ENCODE data around the gene DNAJC9. TPM values are rescaled to one million over a fixed set of nuclear protein-coding genes. Genes with fewer than 3 reads are reported as not detected.

Gene DNAJC9
- total RNA-seq, 1 experiment from 2014 or later = 65.2 TPM

- TF ChIP-seq, protein P1, sequence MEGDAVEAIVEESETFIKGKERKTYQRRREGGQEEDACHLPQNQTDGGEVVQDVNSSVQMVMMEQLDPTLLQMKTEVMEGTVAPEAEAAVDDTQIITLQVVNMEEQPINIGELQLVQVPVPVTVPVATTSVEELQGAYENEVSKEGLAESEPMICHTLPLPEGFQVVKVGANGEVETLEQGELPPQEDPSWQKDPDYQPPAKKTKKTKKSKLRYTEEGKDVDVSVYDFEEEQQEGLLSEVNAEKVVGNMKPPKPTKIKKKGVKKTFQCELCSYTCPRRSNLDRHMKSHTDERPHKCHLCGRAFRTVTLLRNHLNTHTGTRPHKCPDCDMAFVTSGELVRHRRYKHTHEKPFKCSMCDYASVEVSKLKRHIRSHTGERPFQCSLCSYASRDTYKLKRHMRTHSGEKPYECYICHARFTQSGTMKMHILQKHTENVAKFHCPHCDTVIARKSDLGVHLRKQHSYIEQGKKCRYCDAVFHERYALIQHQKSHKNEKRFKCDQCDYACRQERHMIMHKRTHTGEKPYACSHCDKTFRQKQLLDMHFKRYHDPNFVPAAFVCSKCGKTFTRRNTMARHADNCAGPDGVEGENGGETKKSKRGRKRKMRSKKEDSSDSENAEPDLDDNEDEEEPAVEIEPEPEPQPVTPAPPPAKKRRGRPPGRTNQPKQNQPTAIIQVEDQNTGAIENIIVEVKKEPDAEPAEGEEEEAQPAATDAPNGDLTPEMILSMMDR (IDR thresholded peaks at IDR 0.05; ENCODE audit: insufficient read depth in 1 of 2, low read depth in 1 of 2, low read length in 1 of 2, severe bottlenecking in 1 of 2, unreplicated experiment in 1 of 2) = no peak
- CTCF ChIA-PET = no interaction called here
- Histone ChIP-seq H3K27me3 (replicated peaks; ENCODE audit: control insufficient read depth, insufficient read depth, low read length) (no peaks in the 10 kb centered on the region), H3K36me3 (ENCODE audit: control insufficient read depth, insufficient read depth, low read length) (no peaks in the 10 kb centered on the region; the same call in 1 of the 2 replicates), H3K9me3 (peaks cover 10% of the 10 kb centered on the region), H3K4me1 (peaks cover 3% of the 10 kb centered on the region; the same call in 1 of the 2 replicates), H3K4me3 (ENCODE audit: low read depth, low read length) (no peak overlapping the region)
- H3K36me3 Mint-ChIP-seq (ENCODE audit: insufficient read depth, unreplicated experiment) = peaks cover 6% of the 10 kb centered on the region
- BruUV-seq (replicated peaks) = no TSS peak
- peaks cover 16% of the 10 kb centered on the region for H3K9me3 Mint-ChIP-seq (ENCODE audit: unreplicated experiment)
- H3K4me1 Mint-ChIP-seq (ENCODE audit: low read depth, unreplicated experiment) = peaks cover 16% of the 10 kb centered on the region
- H3K27ac Mint-ChIP-seq (ENCODE audit: unreplicated experiment) = no peak overlapping the region
- H3K4me3 Mint-ChIP-seq (ENCODE audit: unreplicated experiment) = no peak overlapping the region
- intact Hi-C loops (cut with micrococcal nuclease; ENCODE audit: unreplicated experiment) = no loop called here
- no peak for DNase-seq
- H3K27me3 Mint-ChIP-seq (ENCODE audit: insufficient read depth, unreplicated experiment) = no peaks in the 10 kb centered on the region
- POLR2A ChIA-PET = interaction anchor here (0.6 kb wide), 1 partner anchor 284 kb away, joined by 6 read pairs; no protein-coding TSS in a partner anchor
These were observed 35.8 kb downstream of the DNAJC9 start for GRCh38 chr10:73211106-73211811.

DNA sequence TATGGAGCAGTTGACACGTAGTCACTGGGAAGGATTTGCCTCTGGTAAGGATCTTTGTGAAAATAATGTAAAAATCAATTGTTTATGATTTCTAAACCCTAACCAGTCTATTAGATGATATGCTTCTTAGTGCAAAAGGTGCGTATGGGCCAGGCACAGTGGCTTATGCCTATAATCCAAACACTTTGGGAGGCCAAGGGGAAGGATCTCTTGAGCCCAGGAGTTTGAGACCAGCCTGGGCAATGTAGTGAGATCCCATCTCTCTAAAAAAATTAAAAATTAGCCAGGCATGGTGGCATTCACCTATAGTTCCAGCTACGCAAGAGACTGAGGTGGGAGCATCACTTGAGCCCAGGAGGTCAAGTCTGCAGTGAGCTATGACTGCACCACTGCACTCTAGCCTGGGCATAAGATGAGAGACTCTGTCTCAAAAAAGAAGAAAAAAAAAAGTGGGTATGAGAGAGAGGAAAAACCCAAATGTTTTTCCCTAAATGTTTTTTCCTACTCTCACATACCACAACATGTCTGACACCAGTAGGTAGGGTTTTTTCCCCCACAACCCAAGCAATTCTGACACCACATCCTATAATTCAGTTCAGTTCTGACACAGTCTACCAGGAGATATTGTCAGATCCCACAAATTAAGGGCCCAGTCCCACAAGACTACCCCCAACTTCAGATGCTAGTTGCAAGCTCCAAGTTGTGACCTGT is 36.5 kb downstream of the DNAJC9 start:
- no peak for DNase-seq
- Mint-ChIP-seq H3K27me3 (ENCODE audit: insufficient read depth, unreplicated experiment) (no peaks in the 10 kb centered on the region), H3K36me3 (ENCODE audit: insufficient read depth, unreplicated experiment) (peaks cover 6% of the 10 kb centered on the region), H3K27ac (ENCODE audit: unreplicated experiment) (no peak overlapping the region), H3K4me3 (ENCODE audit: unreplicated experiment) (no peak overlapping the region), H3K9me3 (ENCODE audit: unreplicated experiment) (peaks cover 16% of the 10 kb centered on the region), H3K4me1 (ENCODE audit: low read depth, unreplicated experiment) (peaks cover 9% of the 10 kb centered on the region)
- Histone ChIP-seq H3K36me3 (ENCODE audit: control insufficient read depth, insufficient read depth, low read length) (no peaks in the 10 kb centered on the region; the same call in 1 of the 2 replicates), H3K4me3 (ENCODE audit: low read depth, low read length) (no peak overlapping the region), H3K9me3 (peaks cover 13% of the 10 kb centered on the region), H3K4me1 (peaks cover 3% of the 10 kb centered on the region; the same call in 1 of the 2 replicates), H3K27me3 (replicated peaks; ENCODE audit: control insufficient read depth, insufficient read depth, low read length) (no peaks in the 10 kb centered on the region)
- TF ChIP-seq, protein P1 (IDR thresholded peaks at IDR 0.05; ENCODE audit: insufficient read depth in 1 of 2, low read depth in 1 of 2, low read length in 1 of 2, severe bottlenecking in 1 of 2, unreplicated experiment in 1 of 2) = no peak
- no TSS peak for BruUV-seq (replicated peaks)
- ChIA-PET POLR2A (interaction anchor here (0.6 kb wide), 1 partner anchor 285 kb away, joined by 6 read pairs; no protein-coding TSS in a partner anchor), CTCF (no interaction called here)
- intact Hi-C loops (cut with micrococcal nuclease; ENCODE audit: unreplicated experiment) = no loop called here

- no peaks in the 10 kb centered on the region for H3K27me3 Mint-ChIP-seq (ENCODE audit: insufficient read depth, unreplicated experiment)
- Histone ChIP-seq H3K36me3 (ENCODE audit: control insufficient read depth, insufficient read depth, low read length) (no peaks in the 10 kb centered on the region; the same call in 1 of the 2 replicates), H3K27me3 (replicated peaks; ENCODE audit: control insufficient read depth, insufficient read depth, low read length) (no peaks in the 10 kb centered on the region), H3K4me3 (ENCODE audit: low read depth, low read length) (no peak overlapping the region), H3K9me3 (peaks cover 13% of the 10 kb centered on the region), H3K4me1 (peaks cover 3% of the 10 kb centered on the region; the same call in 1 of the 2 replicates)
- no TSS peak for BruUV-seq (replicated peaks)
- peaks cover 6% of the 10 kb centered on the region for H3K36me3 Mint-ChIP-seq (ENCODE audit: insufficient read depth, unreplicated experiment)
- CTCF ChIA-PET = interaction anchor here (0.6 to 1.0 kb wide), 2 partner anchors 28 to 113 kb away, joined by 3 read pairs; partner anchors contain the start of gene P4HA1
- TF ChIP-seq, protein P1 (IDR thresholded peaks at IDR 0.05; ENCODE audit: insufficient read depth in 1 of 2, low read depth in 1 of 2, low read length in 1 of 2, severe bottlenecking in 1 of 2, unreplicated experiment in 1 of 2) = no peak
- intact Hi-C loops (cut with micrococcal nuclease; ENCODE audit: unreplicated experiment) = no loop called here
- no peak for DNase-seq
- no peak overlapping the region for H3K4me3 Mint-ChIP-seq (ENCODE audit: unreplicated experiment)
- H3K4me1 Mint-ChIP-seq (ENCODE audit: low read depth, unreplicated experiment) = peaks cover 9% of the 10 kb centered on the region
- H3K9me3 Mint-ChIP-seq (ENCODE audit: unreplicated experiment) = peaks cover 19% of the 10 kb centered on the region
- H3K27ac Mint-ChIP-seq (ENCODE audit: unreplicated experiment) = no peak overlapping the region
- POLR2A ChIA-PET = interaction anchor here (0.8 kb wide), 1 partner anchor 41 kb away, joined by 4 read pairs; no protein-coding TSS in a partner anchor
These were observed 37.4 kb downstream of the DNAJC9 start for GRCh38 chr10:73209705-73210104.

Measured in Caco-2 (cell line).